HG02884 (cell line): Measurements from ENCODE around the gene MAML2.

Experiments used
- ATAC-seq: cut with Tn5 transposase; IDR thresholded peaks from one replicate; pipeline ENCODE4 v1.9.1; 2021; ENCODE audit warnings: mild to moderate bottlenecking, moderate library complexity; ENCODE audit not compliant: unreplicated experiment

Gene MAML2

GRCh38 chr11:95999711-96000406 lies 343.1 kb downstream of the MAML2 start:
- no peak for ATAC-seq

DNA sequence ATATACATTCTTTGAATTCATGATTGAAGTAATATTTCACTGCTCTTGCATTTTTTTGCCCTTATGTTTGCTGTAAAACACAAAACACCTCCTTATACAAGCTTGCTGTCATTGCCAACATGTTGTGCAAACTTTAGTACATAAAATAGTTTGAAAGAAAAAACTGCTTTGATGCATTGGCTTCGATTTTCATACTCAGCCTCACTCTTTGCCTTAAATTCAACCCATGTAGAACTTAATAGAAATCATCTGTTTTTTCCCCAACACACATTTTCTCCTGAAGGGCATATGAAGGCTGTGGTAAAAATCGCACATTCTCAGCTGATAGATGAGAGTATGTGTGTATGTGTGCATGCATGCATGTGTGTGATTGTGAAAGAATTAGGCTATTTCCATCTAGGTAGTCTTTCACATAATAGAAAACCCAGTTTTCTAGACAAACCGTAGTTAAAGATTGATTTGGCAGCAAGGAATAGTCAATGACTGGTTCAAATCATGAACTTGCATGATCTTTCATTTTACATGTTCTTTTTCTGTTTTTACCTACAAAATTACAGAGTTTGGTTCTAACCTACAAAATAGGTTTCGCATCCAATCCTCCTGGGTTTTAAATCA lies 346.3 kb downstream of the MAML2 start:
- no peak for ATAC-seq

- ATAC-seq, result no peak
These were observed 348.7 kb downstream of the MAML2 start for GRCh38 chr11:95994329-95994728.

DNA sequence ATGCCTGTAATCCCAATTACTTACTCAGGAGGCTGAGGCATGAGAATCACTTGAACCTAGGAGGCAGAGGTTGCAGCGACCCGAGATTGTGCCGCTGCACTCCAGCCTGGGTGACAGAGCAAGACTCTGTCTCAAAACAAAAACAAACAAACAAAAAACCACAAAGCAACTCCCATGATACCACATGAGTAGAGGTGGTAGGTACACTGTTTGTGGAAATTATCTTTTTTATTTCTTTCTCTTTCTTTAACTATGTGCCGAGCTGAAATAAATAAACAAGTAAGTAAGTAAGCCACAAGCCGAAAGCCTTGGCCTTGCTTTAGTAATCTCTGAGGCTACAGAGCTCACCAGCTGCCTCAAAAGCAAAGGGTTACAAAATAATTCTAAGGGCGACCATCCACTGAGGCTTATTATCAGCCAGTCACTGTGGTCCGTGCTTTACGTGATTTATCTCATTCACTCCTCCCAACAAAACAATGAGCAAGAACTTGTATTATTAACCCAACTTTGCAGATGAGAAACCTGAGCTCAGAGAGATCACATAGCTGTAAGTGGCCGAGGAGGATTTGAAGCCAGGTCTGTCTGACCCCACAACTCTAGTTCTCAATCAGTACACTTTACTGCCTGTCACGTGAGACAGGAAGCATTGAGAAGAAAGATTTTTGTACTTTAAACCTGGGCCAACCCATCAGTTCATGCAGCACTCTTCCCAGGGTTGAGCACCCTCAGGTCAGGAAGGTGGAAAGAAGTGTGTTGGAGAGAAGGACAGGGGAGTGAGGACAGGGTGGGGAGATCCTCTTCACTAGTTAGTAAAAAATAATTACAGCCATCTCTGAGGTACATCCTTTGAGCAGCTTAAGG lies 349.3 kb downstream of the MAML2 start:
- ATAC-seq, result no peak

DNA sequence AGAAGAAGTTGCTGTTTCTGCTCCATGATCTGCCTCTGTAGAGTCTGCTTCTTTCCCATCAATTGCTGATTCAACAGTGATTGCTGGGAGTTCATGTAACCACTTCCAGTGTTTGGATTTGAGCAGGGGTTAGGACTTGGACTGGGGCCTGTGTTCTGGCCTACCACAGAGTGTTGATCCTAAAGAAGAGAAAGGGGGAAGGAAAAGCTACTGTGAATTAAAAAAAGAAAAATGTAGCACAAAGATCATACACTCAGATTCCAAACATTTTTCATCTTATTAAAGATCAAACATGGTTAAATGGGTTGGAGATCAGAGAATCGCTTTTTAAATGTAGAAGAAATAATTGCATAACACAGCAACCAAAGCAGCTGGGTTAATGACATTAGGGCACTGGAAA lies 351.4 kb downstream of the MAML2 start:
- ATAC-seq, result no peak

DNA sequence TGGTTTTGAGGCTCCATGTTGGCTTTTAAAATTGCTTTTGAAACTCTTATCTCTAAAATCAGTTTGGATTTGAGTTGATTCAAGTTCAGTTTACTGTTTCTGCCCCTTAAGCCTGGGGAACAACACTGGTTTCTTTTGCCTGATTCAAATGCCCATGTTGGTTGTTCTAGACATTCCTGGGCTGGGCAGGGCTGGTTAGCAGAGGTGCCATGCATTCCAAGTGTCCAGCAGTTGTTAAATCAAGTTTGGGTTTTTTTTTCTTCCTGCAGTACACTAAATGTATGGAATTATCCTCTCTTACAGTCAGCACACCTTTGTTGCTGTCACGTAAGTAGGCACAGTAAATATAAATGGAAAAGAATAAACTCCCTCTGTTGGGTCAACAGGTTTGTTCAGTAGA lies 351.9 kb downstream of the MAML2 start:
- ATAC-seq, result no peak

GRCh38 chr11:95989780-95990179 lies 353.2 kb downstream of the MAML2 start:
- ATAC-seq, result no peak

DNA sequence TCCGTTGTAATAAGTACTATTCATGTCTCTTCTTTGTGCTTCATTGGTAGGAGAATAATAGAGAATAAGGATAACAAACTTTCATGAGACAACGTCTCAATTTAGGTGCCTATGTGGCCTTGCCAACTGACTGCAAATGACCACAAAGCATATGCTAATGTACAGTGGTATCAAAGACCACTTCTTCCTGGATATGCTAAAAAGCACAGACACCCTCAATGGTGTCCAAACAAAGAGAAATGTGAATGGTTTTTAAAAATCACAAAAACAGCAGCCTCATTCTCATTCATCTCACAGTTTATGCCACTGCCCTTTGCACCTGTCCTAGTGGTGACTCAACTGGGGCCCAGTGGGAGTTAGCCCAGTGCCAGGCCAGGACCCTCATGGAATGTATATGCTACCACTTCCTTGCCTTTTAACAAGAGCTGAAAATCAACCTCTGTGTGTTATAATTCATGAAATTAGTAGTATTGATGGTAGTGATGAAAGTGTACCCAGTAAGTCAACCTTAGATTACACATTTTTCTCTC lies 353.9 kb downstream of the MAML2 start:
- ATAC-seq, result no peak

- ATAC-seq, result no peak
These were observed 357.7 kb downstream of the MAML2 start for GRCh38 chr11:95985174-95985808.

DNA sequence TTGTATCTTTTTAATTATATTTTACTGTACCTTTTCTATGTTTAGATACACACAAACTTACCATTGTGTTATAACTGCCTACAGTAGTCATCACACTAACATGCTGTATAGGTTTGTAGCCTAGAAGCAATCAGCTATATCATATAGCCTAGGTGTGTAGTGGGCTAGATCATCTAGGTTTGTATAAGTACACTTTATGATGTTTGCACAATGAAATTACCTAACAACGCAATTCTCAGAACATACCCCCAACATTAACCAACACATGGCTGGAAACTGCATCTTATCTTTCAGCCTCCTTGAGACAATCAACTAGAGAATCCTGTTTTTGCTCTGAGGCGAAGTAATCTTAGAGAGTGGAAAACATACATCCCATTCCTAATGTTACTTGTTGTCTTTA lies 358.9 kb downstream of the MAML2 start:
- no peak for ATAC-seq

DNA sequence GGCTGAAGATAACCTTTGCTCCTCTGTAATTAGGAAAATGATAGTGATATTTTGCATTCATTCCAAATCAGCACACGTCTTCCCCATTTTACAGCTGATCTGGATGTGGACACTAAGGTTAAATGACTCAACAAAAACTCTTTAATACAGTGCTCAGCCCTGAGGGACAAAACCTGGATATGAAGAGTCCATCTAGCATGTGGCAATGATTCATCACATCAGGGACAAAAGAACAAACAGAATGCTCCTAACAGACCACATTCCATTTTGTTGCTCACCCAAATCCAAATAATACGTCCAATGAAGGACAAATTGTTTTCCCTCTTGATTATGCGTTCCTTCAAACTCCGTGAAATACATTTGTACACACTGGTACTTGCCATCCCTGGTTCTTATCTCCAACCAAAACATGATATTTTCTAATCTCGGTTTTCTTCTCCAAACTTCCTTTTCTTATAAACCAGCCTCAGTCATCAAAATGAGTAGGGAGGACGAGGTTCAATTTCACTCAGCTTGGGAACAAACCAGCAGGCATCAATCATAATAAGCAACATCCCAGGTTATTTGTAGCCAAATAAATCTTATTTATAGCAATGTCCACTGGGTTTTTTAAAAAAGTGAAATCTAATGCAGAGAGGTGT lies 365.3 kb downstream of the MAML2 start:
- ATAC-seq, result no peak

DNA sequence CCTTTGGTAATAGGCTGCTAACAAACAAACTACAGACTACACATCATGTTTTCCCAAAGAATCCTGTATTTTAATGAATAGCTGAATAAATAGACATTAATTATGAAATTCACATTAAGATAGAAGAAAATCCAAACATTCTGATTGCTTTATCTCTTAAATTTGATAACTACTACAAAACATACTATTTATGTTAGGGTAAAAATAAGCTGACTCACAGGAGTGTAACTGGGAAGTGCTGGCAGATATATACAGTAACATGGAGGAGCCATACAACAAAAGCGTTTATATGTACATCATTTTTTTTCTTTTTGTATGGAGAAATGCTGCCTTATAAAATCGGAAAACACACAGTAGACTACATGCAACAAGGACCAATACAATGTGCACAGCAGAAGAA lies 366.4 kb downstream of the MAML2 start:
- ATAC-seq, result no peak

DNA sequence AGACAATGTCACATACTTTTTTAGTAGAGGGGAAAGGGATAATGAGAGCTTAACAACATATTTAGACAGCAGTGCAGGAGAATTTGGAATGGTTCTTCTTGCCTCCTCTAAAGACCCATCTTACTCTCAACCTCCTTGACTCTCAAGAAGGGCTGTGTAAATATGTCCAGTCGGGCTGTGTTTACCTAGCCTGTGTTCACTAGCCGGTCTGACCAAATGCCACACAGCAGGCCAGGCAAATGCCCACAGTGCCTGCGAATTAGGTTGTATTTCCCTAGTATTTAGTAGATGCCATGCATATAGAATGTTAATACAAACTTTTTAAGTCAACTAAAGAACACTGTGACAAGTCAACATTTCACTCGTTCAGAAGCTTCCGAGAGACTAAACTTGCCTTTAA lies 367.7 kb downstream of the MAML2 start:
- ATAC-seq, result no peak

- ATAC-seq, result no peak
These were observed 370.9 kb downstream of the MAML2 start for GRCh38 chr11:95972060-95972459.

DNA sequence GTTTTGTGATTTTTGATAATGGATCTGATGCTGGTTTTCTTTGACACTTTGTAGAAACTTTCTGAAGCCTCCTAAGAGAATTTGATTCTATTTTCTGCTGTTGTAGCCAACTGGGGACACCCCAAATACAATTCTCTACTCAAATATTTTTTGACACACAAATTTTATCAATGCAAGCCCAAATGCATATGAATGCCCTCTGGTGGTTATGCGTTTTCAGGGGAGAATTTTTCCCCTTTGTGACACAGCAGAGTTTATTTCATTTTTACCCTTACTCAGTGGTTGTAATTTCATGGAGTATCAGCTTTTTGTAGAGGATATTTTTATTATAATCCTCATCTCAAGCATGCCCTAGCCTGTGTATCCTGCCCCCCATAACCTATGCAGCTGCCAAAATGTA lies 374.4 kb downstream of the MAML2 start:
- ATAC-seq, result no peak

DNA sequence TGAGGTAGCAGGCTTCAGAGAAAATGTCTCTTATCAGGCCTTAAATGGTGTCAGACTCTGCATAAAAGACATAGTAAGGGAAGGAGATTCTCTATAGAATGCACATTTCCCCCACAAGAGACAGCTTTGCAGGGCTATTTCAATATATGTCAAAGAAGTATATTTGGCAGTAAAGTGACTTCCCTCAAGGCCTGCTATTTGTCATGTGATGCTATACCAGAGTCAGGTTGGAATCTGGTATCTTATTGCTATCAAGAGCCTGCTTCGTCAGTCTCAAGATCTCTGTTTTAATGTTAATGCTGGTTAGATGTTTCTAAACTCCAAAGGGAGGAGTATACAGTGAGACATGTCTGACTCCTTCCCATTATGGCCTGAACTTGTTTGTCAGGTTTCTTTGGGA lies 378.7 kb downstream of the MAML2 start:
- no peak for ATAC-seq

- no peak for ATAC-seq
These were observed 381.2 kb downstream of the MAML2 start for GRCh38 chr11:95961758-95962157.

- ATAC-seq, result no peak
These were observed 392.1 kb downstream of the MAML2 start for GRCh38 chr11:95950905-95951304.

DNA sequence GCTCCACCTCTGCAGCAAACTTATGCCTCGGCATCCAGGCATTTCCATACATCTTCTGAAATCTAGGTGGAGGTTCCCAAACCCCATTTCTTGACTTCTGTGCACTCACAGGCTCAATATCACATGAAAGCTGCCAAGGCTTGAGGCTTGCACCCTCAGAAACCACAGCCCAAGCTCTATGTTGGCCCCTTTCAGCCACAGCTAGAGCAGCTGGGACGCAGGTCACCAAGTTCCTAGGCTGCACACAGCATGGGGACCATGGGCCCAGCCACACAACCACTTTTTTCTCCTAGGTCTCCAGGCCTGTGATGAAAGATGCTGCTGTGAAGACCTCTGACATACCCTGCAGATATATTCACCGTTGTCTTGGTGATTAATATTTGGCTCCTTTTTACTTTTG lies 394.4 kb downstream of the MAML2 start:
- no peak for ATAC-seq

DNA sequence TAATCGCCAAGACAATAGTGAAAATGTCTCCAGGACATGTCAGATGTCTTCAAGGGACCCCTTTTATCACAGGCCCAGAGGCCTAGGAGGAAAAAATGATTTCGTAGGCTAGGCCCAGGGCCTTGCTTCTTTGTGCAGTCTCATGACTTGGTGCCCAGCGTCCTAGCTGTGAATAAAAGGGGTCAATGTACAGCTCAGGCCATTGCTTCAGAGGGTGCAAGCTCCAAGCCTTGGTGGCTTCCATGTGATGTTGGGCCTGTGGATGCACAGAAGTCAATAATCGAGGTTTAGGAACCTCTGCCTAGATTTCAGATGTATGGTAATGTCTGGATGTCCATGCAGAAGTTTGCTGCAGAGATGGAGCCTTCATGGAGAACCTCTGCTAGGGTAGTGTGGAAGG lies 398.4 kb downstream of the MAML2 start:
- ATAC-seq, result no peak

DNA sequence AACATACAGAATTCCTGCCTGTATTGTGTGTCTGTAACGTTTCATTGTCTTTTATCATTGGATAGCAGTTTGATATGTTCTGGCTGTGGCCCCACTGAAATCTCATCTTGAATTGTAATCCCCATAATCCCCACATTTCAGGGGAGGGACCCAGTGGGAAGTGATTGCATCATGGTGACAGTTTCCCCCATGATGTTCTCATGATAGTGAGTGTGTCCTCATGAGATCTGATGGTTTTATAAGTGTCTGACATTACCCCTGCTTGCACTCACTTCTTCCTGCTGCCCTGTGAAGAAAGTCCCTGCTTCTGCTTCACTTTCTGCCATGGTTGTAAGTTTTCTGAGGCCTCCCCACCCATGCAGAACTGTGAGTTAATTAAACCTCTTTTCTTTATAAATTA lies 399.4 kb downstream of the MAML2 start:
- ATAC-seq, result no peak
